NCI-H1105 treated with DMSO at 0.1 percent for 48 hours (cell line): Measurements from ENCODE around the gene ERCC8.
A peak's percentile ranks its signal among the peaks of the same experiment; 100 is the strongest.
"Not testable (repeated sequence)": the region's sequence is repeated elsewhere in the genome, so short reads cannot be mapped to it uniquely, and the experiment has no call there.

Experiments
- DNase-seq: peaks from one replicate; lab custom pipeline; 2025; lab: John Stamatoyannopoulos, UW

ERCC8 gene

DNA sequence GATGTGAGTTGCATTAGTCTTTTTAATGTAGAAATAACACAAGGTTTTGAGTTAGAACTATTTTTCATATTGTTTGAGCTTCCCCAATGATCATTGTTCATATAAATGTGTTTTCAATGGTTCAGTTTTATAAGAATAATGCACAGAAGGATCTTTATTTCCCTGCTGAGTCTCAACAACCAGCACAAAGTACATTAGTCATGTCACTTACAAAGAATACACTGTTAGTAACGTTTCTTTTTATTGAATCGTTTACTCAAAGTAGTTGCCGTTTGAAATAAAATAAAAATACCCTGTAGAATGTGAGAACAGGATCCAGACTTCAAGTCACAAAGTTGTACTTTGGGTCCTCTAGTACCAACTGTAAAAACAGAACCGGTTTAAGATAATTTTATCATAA, 41.5 kb downstream of the ERCC8 start:
- no peak for DNase-seq

DNA sequence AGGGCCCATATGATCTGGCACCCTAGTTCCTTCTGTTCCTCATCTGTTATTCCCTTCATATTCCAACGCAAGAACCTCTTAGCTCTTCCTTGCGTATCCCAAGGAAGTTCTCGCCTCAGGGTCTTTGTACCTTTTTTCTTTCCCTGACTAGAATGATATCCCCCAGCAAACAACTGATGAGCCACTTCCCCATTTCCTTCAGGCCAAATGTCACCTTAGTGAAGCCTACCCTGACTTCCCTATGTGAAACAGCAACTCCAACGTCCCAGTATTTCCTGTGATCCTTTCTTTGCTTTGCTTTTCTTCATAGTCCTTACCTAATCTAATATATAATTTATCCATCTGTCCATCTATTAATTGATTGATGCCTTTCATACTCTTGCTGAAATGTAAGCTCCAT, 47.9 kb downstream of the ERCC8 start:
- no peak for DNase-seq

DNA sequence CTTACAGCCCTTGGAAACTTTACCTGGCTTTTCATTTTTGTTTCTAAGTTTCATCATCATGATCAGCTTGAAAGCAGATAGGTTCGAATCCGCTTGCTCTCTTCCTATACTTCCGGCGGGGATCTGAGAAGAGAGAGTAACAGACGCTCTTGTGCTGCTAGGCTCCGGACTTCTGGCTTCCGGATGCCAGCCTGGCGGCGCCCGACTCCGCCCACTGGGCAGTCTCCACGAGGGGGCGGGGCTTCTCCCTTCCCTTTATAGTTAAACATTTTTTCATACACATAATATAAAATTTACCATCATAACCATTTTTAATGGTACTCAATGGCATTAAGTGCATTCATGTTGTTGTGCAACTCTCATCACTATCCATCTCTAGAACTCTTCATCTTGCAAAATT, 51.3 kb downstream of the ERCC8 start:
- DNase-seq: no peak

DNA sequence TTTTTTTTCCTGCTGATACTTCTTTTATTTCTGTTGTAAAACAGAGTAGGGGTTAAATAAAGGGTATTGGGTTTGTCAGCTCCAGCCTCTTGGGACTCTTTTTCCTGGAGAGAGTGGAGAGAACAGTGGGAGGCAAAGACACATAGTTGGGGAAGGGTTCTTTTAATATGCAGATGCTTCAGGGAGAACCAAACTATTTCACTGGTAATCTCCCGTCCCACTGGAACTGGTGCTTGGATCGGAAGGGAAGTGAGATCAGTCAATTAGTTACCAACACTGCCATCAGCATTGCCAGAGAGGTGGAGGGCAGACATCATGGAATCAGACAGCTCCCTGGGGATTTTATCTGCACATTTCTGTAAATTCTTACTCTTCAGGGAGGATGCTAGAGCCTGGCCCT, 53.2 kb downstream of the ERCC8 start:
- no peak for DNase-seq

DNA sequence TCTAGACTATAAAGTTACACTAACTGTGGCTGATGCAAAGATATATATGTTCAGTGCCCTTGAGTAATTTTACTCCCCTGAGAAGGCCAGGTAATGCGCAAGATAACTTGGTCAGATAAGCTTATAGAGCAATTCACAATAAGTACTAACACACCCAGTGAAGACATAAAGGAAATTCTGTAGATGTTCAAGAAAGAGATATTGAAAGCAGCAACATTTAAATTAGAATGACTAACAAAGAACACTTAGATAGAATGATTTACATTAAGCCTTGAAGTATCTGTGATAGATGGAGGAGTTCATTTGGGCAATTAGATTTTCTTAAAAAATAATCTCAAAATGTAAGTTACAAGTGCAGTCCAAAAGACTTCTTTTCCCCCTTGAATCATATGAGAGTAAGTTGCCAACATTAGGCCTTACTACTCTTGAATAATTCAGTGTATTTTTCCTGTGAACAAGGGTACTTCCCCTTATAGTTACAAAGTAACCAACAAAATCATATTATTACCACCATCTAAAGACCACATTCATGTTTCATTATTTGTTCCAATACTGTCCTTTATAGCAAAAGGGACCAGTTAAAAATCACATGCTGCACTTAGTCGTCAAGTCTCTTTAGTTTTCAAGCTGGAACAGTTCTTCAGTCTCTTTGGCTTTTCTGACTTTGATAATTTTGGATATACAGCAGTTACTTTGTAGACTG, 56.4 kb downstream of the ERCC8 start:
- no peak for DNase-seq

DNA sequence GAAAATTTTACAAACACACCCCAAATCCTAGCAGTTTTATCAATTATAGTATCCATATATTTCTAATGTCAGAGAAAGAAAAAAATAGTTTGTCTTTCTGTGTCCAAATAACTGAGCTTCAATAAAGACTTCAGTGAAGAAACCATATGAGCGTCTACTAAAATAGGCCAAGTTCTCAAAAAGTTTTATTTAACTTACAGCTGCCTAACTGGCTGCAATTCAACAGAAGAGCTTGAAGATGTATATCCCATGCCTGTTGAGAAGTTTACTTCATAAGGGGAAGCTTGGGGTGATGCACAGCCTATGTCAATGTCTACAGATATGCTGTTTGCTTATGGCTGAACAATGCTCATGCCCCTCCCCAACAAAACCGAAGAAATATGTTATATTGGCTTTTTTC, 57.1 kb downstream of the ERCC8 start:
- DNase-seq: no peak

DNA sequence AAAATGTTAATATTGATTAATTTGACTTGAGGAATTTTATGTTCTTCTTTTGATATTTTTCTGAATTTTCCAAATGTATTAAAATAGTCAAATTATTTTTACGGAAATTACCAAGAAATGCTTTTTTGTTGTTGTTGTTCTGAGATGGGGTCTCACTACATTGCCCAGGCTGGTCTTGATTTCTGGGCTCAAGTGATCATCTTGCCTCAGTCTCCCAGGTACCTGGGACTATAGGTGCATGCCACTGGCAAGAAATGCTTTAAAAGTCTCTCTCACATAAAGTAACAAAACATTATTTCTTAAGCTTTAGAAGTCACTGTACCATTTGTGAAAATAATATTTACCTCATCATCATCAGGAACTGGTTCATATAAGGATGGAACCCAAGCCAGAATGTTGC, 57.8 kb downstream of the ERCC8 start:
- no peak for DNase-seq

DNA sequence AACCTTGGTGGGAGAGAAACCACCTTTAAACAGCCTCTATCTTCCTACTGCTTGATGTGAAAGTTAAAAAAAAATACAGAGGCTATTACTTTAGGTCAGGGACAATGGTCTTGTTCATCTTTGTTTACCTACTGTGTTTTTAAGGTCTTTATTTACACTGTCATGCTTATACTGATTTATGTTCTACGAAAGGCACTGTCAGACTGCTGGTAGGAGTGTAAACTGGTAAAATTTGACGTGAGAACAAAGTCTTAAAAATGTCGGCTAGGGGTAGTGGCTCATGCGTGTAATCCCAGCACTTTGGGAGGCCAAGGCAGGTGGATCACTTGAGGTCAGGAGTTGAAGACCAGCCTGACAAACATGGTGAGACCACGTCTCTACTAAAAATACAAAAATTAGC, 58.7 kb downstream of the ERCC8 start:
- no peak for DNase-seq

DNA sequence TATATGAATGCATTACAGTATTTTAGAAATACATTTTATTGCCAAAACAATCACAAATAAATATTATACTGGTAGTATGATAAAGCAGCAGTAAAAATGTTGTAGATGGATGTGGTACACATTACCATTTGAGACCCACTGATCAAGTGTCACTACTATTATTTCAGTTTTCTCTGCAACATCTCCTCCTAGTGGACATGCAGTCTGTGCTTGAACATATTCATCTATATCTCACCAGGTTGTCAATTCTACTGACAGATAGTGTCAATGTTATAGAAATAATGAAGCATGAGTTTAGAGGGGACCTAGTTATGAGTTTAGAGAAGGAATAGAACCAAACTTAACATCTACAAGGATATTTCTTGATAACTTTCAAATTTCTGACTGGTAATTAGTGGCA, 61.6 kb downstream of the ERCC8 start:
- DNase-seq: no peak

DNA sequence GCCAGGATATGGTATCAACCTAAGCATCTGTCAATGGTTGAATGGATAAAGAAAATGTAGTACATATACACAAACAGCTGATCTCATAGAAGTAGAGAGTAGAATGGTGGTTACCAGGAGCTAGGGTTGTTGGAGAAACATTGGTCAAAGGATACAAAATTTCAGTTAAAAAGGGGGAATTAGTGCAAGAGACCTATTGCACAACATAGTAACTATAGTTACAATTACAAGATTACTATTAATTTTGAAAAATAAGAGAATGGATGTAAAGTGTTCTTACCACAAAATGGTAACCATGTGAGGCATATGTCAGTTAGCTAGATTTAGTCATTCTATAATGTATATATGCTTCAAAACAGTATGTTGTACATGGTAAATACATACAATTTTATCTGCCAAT, 72.0 kb downstream of the ERCC8 start:
- DNase-seq: no peak

DNA sequence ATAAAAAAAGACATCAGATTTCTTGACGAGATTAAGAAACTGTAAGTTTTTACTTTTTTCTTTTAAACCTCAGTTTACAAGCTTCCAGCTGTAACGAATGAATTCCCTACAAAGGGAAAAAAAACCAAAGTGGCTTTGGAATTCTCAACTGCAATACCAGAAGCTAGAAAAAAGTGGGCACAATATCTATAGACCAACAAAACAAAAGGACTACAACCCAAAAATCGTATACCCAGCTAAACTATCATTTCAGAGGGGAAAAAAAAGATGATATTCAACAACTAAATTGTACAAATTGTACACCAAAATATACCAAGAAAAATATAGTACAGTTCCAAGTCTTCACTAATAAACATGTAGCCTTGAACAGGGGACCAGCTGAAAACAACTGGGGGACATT, 74.0 kb downstream of the ERCC8 start:
- no peak for DNase-seq

DNA sequence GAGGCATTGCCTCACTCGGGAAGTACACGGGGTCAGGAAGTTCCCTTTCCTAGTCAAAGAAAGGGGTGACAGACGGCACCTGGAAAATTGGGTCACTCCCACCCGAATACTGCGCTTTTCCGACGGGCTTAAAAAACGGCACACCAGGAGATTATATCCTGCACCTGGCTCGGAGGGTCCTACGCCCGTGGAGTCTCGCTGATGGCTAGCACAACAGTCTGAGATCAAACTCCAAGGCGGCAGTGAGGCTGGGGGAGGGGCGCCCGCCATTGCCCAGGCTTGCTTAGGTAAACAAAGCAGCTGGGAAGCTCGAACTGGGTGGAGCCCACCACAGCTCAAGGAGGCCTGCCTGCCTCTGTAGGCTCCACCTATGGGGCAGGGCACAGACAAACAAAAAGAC, 84.3 kb downstream of the ERCC8 start:
- DNase-seq: not testable (repeated sequence)

DNA sequence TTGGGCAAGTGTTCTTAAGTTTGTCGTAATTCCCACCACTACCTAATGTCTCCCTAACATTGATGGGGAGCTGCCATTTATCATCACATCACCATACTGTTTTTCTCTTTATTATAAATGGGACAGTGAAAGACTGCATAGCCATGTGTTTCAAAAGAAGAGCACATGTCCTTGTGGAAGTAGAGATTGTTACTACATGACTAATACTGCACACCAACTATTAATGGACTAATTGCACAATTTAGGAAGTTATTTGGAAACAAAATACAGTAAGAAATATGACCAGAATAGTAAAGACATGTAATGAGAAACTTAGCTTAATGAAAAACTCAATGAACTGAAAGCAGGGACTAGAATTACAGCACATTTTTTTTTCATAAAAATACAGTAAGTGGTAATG, 88.8 kb downstream of the ERCC8 start:
- DNase-seq: no peak

DNA sequence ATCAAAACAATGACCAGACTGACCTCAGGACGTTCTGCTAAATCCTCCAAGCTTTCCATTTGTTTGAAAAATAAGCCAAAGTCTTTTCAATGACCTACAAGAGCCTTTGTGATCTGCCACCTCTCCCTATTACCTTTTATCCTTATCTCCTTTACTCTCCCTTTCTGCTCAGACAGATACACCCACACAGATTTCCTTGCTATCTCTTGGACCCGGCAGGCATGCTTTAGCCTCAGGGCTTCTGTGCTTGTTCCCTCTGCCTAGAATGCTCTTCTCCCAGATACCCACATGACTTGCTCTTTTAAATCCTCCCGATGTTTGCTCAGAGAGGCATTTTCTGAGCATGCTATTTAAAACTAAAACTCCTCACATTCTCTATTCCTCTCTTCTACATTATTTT, 91.9 kb downstream of the ERCC8 start:
- DNase-seq: no peak

DNA sequence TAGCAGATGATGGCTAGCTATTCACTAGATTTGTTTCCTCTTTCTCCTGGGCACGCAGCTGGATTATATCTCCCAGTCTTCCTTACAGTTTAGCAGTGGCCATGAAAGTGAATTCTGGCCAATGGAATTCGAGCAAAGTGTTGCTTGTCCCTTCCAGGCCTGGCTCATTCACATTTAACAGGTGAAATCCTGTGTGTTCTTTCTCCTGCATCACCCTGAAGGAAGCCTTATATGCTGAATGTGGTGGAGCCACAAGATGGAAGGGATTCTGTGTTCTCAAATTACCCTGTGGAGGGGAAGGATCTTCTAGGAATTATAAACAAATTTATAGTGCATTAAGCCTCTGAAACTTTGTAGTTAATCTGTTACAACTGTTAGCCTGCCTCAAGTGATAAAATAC, 92.6 kb downstream of the ERCC8 start:
- DNase-seq: no peak

DNA sequence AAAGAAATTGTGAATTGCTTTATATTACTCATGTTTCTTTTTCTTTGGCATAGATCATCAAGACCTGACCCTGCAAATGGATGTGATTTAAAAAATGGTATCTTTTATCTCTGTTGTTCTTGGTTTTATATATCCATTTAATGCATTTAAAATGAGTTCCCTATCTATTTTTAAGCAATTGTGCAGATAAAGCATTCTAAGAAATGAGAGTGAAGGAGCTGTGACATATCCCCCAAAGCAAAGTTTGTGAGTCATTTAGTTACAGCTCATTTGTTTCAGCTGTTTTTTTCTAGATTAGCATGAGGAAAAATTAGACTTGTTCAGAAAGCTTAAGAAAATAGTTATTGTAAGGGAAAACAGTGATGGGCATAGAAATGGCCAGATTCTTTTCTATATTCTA, 93.2 kb downstream of the ERCC8 start:
- no peak for DNase-seq

DNA sequence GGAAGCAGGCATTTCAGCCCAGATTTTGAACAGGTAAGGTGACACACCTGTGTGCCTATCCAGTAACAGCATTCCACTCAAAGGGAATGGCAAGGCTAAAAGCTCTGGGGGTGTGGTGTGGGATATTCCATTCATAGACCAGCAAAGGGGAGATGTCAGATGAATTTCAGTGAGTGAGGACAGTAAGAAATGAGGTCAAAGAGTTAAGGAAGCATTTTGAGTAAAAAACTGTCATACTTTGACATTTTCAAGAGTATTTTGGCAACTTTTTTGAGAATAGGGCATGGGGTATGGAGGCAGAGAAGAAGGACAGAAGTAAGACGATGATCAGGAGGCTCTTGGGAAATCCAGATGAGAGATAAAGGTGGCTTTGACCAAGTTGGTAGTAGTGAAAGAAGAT, 98.6 kb downstream of the ERCC8 start:
- no peak for DNase-seq

DNA sequence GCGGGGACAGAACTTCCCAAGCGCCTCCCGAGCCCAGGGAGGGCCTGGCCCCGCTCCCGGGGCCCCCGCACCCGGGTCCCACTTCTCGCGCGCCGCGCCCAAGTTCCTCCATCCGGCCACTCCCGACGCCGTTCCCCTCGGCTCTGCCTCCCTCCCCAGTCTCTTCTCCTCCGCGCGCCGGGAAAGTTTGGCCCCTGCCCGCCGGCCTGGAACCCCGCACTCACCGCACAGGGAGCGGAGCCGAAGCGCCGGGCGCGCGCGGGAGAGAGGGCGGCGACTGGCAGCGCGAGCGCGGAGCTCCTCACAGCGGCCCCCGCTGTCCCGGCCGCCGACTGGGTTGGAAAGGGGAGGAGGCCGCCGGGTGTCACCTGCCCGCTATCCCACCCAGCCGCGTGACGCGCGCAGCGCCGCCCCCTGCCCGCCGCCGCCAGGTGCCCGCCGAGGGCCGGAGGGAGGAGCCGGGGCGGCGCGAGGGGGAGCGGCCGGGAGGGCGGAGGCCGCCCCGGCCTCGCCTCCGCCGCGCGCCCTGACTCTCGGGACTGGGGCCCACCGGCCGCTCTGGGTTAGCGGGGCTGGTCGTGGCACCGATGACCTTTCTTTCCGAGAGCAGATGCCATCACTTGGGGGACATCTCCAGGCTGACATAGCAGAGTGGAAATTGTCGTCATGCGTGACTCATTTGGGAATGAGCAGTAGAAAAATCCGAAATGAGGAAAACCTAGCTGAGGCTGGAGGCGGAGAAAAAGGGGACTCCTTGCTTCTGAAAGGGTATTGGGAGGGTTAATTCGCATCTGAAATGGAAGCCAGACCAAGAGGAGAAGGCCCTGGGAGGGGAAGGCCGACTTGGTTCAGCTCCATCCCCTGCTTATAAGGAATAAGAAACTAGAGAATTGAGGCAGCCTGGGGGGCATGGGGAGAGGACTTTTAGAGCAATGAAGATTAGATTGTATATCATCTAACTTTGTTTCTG, 100.6 kb downstream of the ERCC8 start, which contains the start of gene ELOVL7:
ELOVL7 (minus strand) TSS at position 334 of the 970 bp plus-strand sequence. CDS start 56,872 bp downstream, outside the sequence.
- peak; percentile 71 for DNase-seq

DNA sequence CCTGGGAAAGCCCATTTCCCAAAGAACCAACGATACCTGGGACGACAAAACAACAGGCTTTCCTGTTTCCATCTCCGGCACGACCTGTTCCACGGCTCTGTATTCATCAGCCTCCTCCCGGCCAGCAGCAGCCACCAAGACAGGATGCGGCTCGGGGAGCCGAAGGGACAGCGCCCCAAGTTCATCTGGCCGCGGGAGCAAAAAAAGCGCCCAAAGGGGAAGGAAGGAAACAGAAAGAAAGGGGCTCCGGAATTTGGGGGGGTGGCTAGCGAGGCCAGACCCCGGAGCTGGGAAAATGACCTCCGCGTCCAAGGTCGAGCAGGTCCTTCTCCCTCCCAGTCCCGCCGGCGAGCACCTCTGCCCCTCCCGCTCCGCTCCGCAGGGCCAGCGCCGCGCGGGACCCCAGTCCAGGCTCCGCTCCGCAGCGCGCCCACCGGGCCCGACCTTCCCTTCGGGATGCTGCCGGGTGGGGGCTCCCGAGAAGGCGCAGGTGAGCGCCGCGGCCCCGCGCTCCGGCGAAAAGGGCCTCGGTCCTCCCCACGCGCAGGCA, 101.4 kb downstream of the ERCC8 start:
- no peak for DNase-seq

DNA sequence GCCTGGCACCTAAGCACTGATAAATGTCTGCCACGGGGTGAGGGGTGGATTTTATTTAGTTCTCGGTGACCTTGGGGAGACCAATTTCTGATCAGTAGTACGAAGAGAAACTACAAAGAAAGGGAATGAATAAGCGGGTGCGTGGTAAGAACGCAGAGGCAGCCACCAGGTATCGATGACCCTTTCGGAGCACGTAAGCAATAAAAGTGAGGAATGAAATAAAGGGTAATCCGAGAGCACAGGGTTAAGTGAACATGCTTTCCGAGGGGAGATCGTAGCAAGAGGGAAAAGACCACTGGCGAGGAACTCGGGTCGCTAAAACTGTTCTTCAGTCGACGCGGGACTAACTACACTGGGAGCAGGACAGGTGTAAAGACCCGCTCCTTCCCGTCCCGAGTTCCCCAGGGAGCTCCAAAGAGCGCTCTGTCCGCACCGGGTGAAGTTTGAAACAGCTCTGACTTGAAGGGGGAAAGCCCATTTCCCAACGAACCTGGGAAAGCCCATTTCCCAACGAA, 101.9 kb downstream of the ERCC8 start:
- DNase-seq: peak; percentile 5

DNA sequence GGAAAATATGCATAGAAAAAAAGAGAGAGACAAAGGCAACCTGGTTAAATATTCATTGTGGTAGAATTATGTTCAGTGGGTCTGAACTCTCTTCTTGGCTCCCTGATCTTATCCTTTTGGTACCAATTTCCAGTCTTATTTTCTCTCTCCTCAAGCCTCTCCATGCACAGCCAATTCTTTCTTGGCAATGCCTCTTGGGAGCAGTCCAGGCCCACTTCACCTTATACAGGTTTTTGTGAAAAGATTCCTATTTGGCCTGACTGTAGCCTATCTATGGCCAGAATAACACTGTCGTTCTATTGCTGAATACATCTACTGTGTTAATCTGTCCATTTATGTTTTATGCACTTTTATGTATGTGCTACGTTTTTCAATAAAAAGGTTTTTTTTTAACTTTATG, 103.5 kb downstream of the ERCC8 start:
- peak; percentile 4 for DNase-seq

DNA sequence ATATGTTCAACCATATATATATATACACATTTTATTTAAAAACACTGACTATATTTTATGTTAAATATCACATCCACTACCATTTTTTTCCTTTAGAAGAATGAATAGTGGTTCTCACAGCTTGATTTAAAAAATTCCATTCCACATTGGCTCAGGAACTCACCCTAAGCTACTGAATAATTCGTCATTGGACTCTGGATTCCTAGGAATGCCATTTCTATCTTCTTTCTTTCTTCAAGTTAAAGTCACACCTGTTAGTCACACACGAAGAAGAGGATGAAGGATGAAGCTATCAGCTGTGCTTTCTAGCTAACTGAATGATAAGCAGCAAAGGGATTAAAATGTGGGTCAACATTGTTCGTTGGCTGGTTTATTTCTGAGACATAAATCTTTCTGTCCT, 108.7 kb downstream of the ERCC8 start:
- no peak for DNase-seq

DNA sequence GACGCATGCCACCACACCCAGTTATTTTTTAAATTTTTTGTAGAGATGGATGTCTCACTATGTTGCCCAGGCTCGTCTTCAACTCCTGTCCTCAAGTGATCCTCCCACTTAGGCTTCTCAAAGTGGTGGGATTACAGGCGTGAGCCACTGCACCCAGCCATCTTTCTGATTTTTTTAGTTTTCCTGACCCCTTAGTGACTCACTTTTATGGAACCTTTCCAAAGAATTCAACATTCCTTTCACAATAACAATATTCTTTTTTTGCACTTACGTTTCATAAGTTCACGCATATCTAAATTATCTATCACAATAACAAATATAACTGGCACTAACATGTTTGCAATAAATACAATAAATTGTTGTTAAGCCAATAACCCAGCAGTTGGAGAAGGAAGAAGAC, 109.3 kb downstream of the ERCC8 start:
- DNase-seq: no peak
